MG63 (cell line): ENCODE results near the gene AGTR1. TPM values are rescaled to one million over a fixed set of nuclear protein-coding genes. Genes with fewer than 3 reads are reported as not detected.

Source experiments
- DNase-seq: peaks from one replicate; pipeline ENCODE4 v3.0.0-alpha.2; 2020
- H3K27me3 ChIP-seq: fragments of 250-450 bp; sonication (Bioruptor Pico); 2 replicates; pipeline ENCODE4 v1.5.1; 2020; ENCODE audit warnings: mild to moderate bottlenecking, moderate library complexity
- H3K36me3 ChIP-seq: fragments of 250-450 bp; sonication (Bioruptor Pico); 2 replicates; pipeline ENCODE4 v1.5.1; 2020; ENCODE audit warnings: mild to moderate bottlenecking, moderate library complexity
- H3K4me3 ChIP-seq: fragments of 250-450 bp; sonication (Bioruptor Pico); 2 replicates; pipeline ENCODE4 v1.5.1; 2020; ENCODE audit warnings: mild to moderate bottlenecking, moderate library complexity
- H3K9me3 ChIP-seq: fragments of 250-450 bp; sonication (Bioruptor Pico); 2 replicates; pipeline ENCODE4 v1.5.1; 2020; ENCODE audit warnings: mild to moderate bottlenecking, moderate library complexity
- total RNA-seq: library from RNA; depleted of rRNA; stranded (reverse); fragments of >200 nt; shearing (Covaris generic); gene quantifications from 2 replicates; pipeline ENCODE4 v1.2.3, GENCODE V29; 2014; ENCODE audit warnings: low replicate concordance; rRNA removed

Gene AGTR1
- total RNA-seq, result not detected in 2 replicates

GRCh38 chr3:148697306-148698189 is at the start of gene AGTR1:
TSS of gene AGTR1 (plus strand) at chr3:148697903. CDS start at chr3:148741036, 43,133 bp downstream.
- Histone ChIP-seq H3K27me3 (no peaks in the 10 kb centered on the region), H3K36me3 (no peaks in the 10 kb centered on the region), H3K9me3 (no peaks in the 10 kb centered on the region), H3K4me3 (peak within 1 kb of the TSS; percentile 54)
- peak; percentile 61 for DNase-seq

GRCh38 chr3:148648685-148649352 is 48.9 kb upstream of the AGTR1 start:
- Histone ChIP-seq H3K4me3 (no peak overlapping the region), H3K36me3 (no peaks in the 10 kb centered on the region), H3K27me3 (no peaks in the 10 kb centered on the region), H3K9me3 (no peaks in the 10 kb centered on the region)
- DNase-seq, result no peak

GRCh38 chr3:148651549-148651948 is 46.2 kb upstream of the AGTR1 start:
- Histone ChIP-seq H3K9me3 (no peaks in the 10 kb centered on the region; the same call in 1 of the 2 replicates), H3K36me3 (no peaks in the 10 kb centered on the region), H3K4me3 (no peak overlapping the region), H3K27me3 (0 out of 2 replicates have a peak, but pooled peaks cover 3% of the 10 kb centered on the region)
- DNase-seq, result no peak

GRCh38 chr3:148654433-148654832 is 43.3 kb upstream of the AGTR1 start:
- no peaks in the 10 kb centered on the region; the same call in 1 of the 2 replicates for H3K9me3 ChIP-seq
- no peak for DNase-seq
- H3K27me3 ChIP-seq, result 0 out of 2 replicates have a peak, but pooled peaks cover 3% of the 10 kb centered on the region
- no peak overlapping the region for H3K4me3 ChIP-seq
- no peaks in the 10 kb centered on the region for H3K36me3 ChIP-seq

GRCh38 chr3:148657470-148657869 is 40.2 kb upstream of the AGTR1 start:
- DNase-seq, result no peak
- H3K4me3 ChIP-seq, result no peak overlapping the region
- no peaks in the 10 kb centered on the region for H3K36me3 ChIP-seq

GRCh38 chr3:148659512-148659911 is 38.2 kb upstream of the AGTR1 start:
- no peak overlapping the region for H3K4me3 ChIP-seq
- H3K36me3 ChIP-seq, result no peaks in the 10 kb centered on the region
- H3K27me3 ChIP-seq, result 0 out of 2 replicates have a peak, but pooled peaks cover 3% of the 10 kb centered on the region
- no peak for DNase-seq
- H3K9me3 ChIP-seq, result no peaks in the 10 kb centered on the region; the same call in 1 of the 2 replicates

More at GRCh38 chr3:148657470-148657869, 40.2 kb upstream of the AGTR1 start:
- 0 out of 2 replicates have a peak, but pooled peaks cover 3% of the 10 kb centered on the region for H3K27me3 ChIP-seq
- H3K9me3 ChIP-seq, result no peaks in the 10 kb centered on the region; the same call in 1 of the 2 replicates

GRCh38 chr3:148680289-148680688 is 17.4 kb upstream of the AGTR1 start:
- Histone ChIP-seq H3K27me3 (no peaks in the 10 kb centered on the region), H3K36me3 (no peaks in the 10 kb centered on the region), H3K9me3 (peaks cover 8% of the 10 kb centered on the region), H3K4me3 (no peak overlapping the region)
- no peak for DNase-seq

GRCh38 chr3:148681080-148681479 is 16.6 kb upstream of the AGTR1 start:
- no peaks in the 10 kb centered on the region for H3K36me3 ChIP-seq

GRCh38 chr3:148682997-148683396 is 14.7 kb upstream of the AGTR1 start:
- no peak for DNase-seq
- Histone ChIP-seq H3K9me3 (peaks cover 8% of the 10 kb centered on the region), H3K27me3 (no peaks in the 10 kb centered on the region), H3K36me3 (no peaks in the 10 kb centered on the region), H3K4me3 (no peak overlapping the region)

More at GRCh38 chr3:148681080-148681479, 16.6 kb upstream of the AGTR1 start:
- Histone ChIP-seq H3K4me3 (no peak overlapping the region), H3K27me3 (no peaks in the 10 kb centered on the region), H3K9me3 (peaks cover 8% of the 10 kb centered on the region)
- peak; percentile 19 for DNase-seq

GRCh38 chr3:148694116-148694515 is 3.6 kb upstream of the AGTR1 start:
- H3K9me3 ChIP-seq, result peaks cover 2% of the 10 kb centered on the region; the same call in 1 of the 2 replicates
- no peak for DNase-seq
- H3K4me3 ChIP-seq, result no peak overlapping the region
- H3K27me3 ChIP-seq, result no peaks in the 10 kb centered on the region
- no peaks in the 10 kb centered on the region for H3K36me3 ChIP-seq

GRCh38 chr3:148698190-148698810 is 597 bp downstream of the AGTR1 start:
- Histone ChIP-seq H3K27me3 (0 out of 2 replicates have a peak, but pooled peaks cover under 1% of the 10 kb centered on the region), H3K36me3 (no peaks in the 10 kb centered on the region), H3K9me3 (no peaks in the 10 kb centered on the region), H3K4me3 (peak overlapping the region; percentile 54)
- no peak for DNase-seq

GRCh38 chr3:148705314-148705713 is 7.6 kb downstream of the AGTR1 start:
- no peak overlapping the region for H3K4me3 ChIP-seq
- H3K9me3 ChIP-seq, result no peaks in the 10 kb centered on the region
- no peaks in the 10 kb centered on the region for H3K36me3 ChIP-seq
- no peak for DNase-seq
- H3K27me3 ChIP-seq, result 0 out of 2 replicates have a peak, but pooled peaks cover 3% of the 10 kb centered on the region

- no peak overlapping the region for H3K4me3 ChIP-seq
- 0 out of 2 replicates have a peak, but pooled peaks cover 3% of the 10 kb centered on the region for H3K27me3 ChIP-seq
- H3K36me3 ChIP-seq, result no peaks in the 10 kb centered on the region
- no peak for DNase-seq
- no peaks in the 10 kb centered on the region for H3K9me3 ChIP-seq
These were observed 10.1 kb downstream of the AGTR1 start for GRCh38 chr3:148707601-148708380.

- no peak for DNase-seq
- no peaks in the 10 kb centered on the region for H3K9me3 ChIP-seq
- H3K36me3 ChIP-seq, result no peaks in the 10 kb centered on the region
- H3K4me3 ChIP-seq, result no peak overlapping the region
- 0 out of 2 replicates have a peak, but pooled peaks cover 2% of the 10 kb centered on the region for H3K27me3 ChIP-seq
These were observed 10.7 kb downstream of the AGTR1 start for GRCh38 chr3:148708409-148708808.

GRCh38 chr3:148709560-148710253 is 12.0 kb downstream of the AGTR1 start:
- Histone ChIP-seq H3K27me3 (no peaks in the 10 kb centered on the region), H3K36me3 (no peaks in the 10 kb centered on the region)
- DNase-seq, result no peak

More at GRCh38 chr3:148709560-148710253, 12.0 kb downstream of the AGTR1 start:
- no peaks in the 10 kb centered on the region for H3K9me3 ChIP-seq
- no peak overlapping the region for H3K4me3 ChIP-seq
